Neural progenitor cell (in vitro differentiated cells): Measurements from ENCODE around the gene CUBN. TPM values are rescaled to one million over a fixed set of nuclear protein-coding genes. Genes with fewer than 3 reads are reported as not detected.

ENCODE experiments used
- DNase-seq: peaks from one replicate; pipeline ENCODE4 v3.0.0-alpha.2; 2016; ENCODE audit warnings: low spot score
- H2AFZ ChIP-seq: fragments of 200-600 bp; sonication (generic); replicated peaks from 2 replicates; pipeline ENCODE4 v1.6.1; 2016; ENCODE audit warnings: antibody characterized with exemption
- H3F3A ChIP-seq: fragments of 200-600 bp; sonication (generic); 2 replicates; pipeline ENCODE4 v1.6.1; 2016; ENCODE audit warnings: antibody characterized with exemption, low read depth
- H3K27ac ChIP-seq: fragments of 200-600 bp; sonication (generic); 2 replicates; pipeline ENCODE4 v1.5.1; 2016; ENCODE audit warnings: mild to moderate bottlenecking
- H3K27me3 ChIP-seq: fragments of 200-600 bp; sonication (generic); 2 replicates; pipeline ENCODE4 v1.6.1; 2016; ENCODE audit warnings: mild to moderate bottlenecking, moderate library complexity
- H3K36me3 ChIP-seq: fragments of 200-600 bp; sonication (generic); 2 replicates; pipeline ENCODE4 v1.5.1; 2016
- H3K4me1 ChIP-seq: fragments of 200-600 bp; sonication (generic); 2 replicates; pipeline ENCODE4 v1.6.1; 2016; ENCODE audit warnings: mixed run types
- H3K4me2 ChIP-seq: fragments of 200-600 bp; sonication (generic); 2 replicates; pipeline ENCODE4 v1.6.1; 2016
- H3K4me3 ChIP-seq: fragments of 200-600 bp; sonication (generic); 2 replicates; pipeline ENCODE4 v1.5.1; 2016
- H3K79me2 ChIP-seq: fragments of 200-600 bp; sonication (generic); 2 replicates; pipeline ENCODE4 v1.6.1; 2016; ENCODE audit warnings: low read depth
- H3K9ac ChIP-seq: fragments of 200-600 bp; sonication (generic); 2 replicates; pipeline ENCODE4 v1.6.1; 2016
- H3K9me3 ChIP-seq: fragments of 200-600 bp; sonication (generic); 2 replicates; pipeline ENCODE4 v1.5.1; 2016; ENCODE audit warnings: low read depth
- H4K20me1 ChIP-seq: fragments of 200-600 bp; sonication (generic); 2 replicates; pipeline ENCODE4 v1.6.1; 2016; ENCODE audit warnings: low read depth
- H3K27ac Mint-ChIP-seq: 3 replicates; pipeline ENCODE4 v1.8.0; 2021; ENCODE audit warnings: mixed read lengths
- H3K27me3 Mint-ChIP-seq: 2 replicates; pipeline ENCODE4 v1.8.0; 2022; ENCODE audit warnings: low read depth, mild to moderate bottlenecking, inconsistent platforms, moderate library complexity, mixed read lengths; ENCODE audit not compliant: insufficient read depth
- H3K36me3 Mint-ChIP-seq: 3 replicates; pipeline ENCODE4 v1.8.0; 2021; ENCODE audit warnings: mixed read lengths
- H3K4me1 Mint-ChIP-seq: 3 replicates; pipeline ENCODE4 v1.8.0; 2021; ENCODE audit warnings: mixed read lengths
- H3K4me3 Mint-ChIP-seq: 3 replicates; pipeline ENCODE4 v1.8.0; 2021; ENCODE audit warnings: mild to moderate bottlenecking, moderate library complexity, mixed read lengths
- H3K9me3 Mint-ChIP-seq: 3 replicates; pipeline ENCODE4 v1.8.0; 2020; ENCODE audit warnings: mixed read lengths
- EZH2 ChIP-seq: fragments of 200-600 bp; sonication (generic); IDR thresholded peaks from 2 replicates; pipeline ENCODE4 v1.6.1; 2017; ENCODE audit warnings: antibody characterized with exemption, mild to moderate bottlenecking, moderate library complexity
- EZH2phosphoT487 ChIP-seq: fragments of 200-600 bp; sonication (generic); IDR thresholded peaks from 2 replicates; pipeline ENCODE4 v1.6.1; 2017; ENCODE audit warnings: antibody characterized with exemption
- total RNA-seq: library from RNA; depleted of rRNA; stranded (reverse); fragments of >200 nt; gene quantifications from 2 replicates; pipeline ENCODE4 v1.2.3, GENCODE V29; 2015; ENCODE audit warnings: low replicate concordance
- TF ChIP-seq, protein P1 (sequence below): fragments of 200-600 bp; sonication (generic); IDR thresholded peaks from 2 replicates; pipeline ENCODE4 v1.5.1; 2017; ENCODE audit warnings: antibody characterized with exemption, mild to moderate bottlenecking

The CUBN gene
- total RNA-seq, 1 donor from 2014 or later = 2.2 TPM

DNA sequence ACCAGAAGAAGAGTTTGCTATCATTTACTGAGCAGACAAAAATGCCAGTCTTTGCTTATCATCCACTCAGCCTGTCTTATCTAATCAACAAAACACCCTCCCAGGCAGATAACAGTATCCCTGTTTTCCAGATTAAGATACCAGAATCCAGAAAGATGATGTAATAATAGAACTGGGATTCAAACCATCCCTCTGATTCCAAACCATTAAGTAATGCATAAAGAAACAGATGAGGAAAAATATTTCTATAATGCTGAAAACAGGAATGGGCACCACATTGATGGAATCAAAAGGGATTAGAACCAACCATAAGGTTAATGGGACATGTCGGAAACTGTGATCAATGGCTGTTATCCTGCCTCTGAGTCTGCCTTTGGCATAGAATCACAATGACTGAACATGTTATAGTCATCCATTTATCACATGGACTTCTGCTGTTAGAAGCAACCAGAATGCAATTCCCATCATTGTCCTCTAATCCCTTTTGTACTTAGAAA, 220.3 kb downstream of the CUBN start:
- peak overlapping the region; percentile 31 for H3K27ac Mint-ChIP-seq
- peaks cover 5% of the 10 kb centered on the region for H3K4me1 ChIP-seq
- H3K27me3 ChIP-seq = no peaks in the 10 kb centered on the region
- no peak overlapping the region for H3K4me2 ChIP-seq
- no peak overlapping the region for H3K4me3 ChIP-seq
- no peak overlapping the region for H3K27ac ChIP-seq
- H3F3A ChIP-seq = no peaks in the 10 kb centered on the region
- H3K9me3 Mint-ChIP-seq = peaks cover 5% of the 10 kb centered on the region
- peaks cover 34% of the 10 kb centered on the region for H3K4me1 Mint-ChIP-seq
- H3K36me3 Mint-ChIP-seq = peaks cover 15% of the 10 kb centered on the region
- H3K36me3 ChIP-seq = no peaks in the 10 kb centered on the region
- H4K20me1 ChIP-seq = no peaks in the 10 kb centered on the region
- no peak overlapping the region for H3K4me3 Mint-ChIP-seq
- TF ChIP-seq, protein P1, sequence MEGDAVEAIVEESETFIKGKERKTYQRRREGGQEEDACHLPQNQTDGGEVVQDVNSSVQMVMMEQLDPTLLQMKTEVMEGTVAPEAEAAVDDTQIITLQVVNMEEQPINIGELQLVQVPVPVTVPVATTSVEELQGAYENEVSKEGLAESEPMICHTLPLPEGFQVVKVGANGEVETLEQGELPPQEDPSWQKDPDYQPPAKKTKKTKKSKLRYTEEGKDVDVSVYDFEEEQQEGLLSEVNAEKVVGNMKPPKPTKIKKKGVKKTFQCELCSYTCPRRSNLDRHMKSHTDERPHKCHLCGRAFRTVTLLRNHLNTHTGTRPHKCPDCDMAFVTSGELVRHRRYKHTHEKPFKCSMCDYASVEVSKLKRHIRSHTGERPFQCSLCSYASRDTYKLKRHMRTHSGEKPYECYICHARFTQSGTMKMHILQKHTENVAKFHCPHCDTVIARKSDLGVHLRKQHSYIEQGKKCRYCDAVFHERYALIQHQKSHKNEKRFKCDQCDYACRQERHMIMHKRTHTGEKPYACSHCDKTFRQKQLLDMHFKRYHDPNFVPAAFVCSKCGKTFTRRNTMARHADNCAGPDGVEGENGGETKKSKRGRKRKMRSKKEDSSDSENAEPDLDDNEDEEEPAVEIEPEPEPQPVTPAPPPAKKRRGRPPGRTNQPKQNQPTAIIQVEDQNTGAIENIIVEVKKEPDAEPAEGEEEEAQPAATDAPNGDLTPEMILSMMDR = no peak
- TF ChIP-seq EZH2phosphoT487 (no peak), EZH2 (no peak)
- no peaks in the 10 kb centered on the region for H3K79me2 ChIP-seq
- H3K9me3 ChIP-seq = no peaks in the 10 kb centered on the region
- no peak for DNase-seq
- H3K9ac ChIP-seq = no peak overlapping the region
- no peaks in the 10 kb centered on the region for H3K27me3 Mint-ChIP-seq
- H2AFZ ChIP-seq = no peak overlapping the region

DNA sequence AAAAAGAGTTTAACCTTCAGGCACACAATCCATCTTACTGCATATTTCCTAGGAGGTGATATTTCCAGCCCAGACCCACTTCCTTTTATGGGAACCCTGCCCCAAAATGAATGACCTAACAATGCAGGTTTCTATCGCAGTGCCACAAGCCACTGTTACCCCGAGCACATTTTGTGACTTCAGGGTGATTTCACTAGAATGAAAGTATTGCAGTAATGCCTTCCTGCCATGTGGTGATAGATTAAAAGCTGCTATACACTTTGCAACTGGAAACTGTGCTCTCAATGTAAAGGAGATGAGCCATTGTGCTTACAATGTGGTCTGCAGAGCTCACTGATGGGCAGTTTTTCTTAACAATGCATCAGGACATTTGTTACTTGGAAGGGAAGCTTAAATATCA, 221.9 kb downstream of the CUBN start:
- no peaks in the 10 kb centered on the region for H3K79me2 ChIP-seq
- Mint-ChIP-seq H3K4me1 (peaks cover 23% of the 10 kb centered on the region), H3K4me3 (no peak overlapping the region), H3K27me3 (peaks cover 1% of the 10 kb centered on the region), H3K36me3 (peaks cover 9% of the 10 kb centered on the region), H3K27ac (peak overlapping the region; percentile 43), H3K9me3 (peaks cover 7% of the 10 kb centered on the region)
- H3K4me1 ChIP-seq = peaks cover 5% of the 10 kb centered on the region
- H3K36me3 ChIP-seq = no peaks in the 10 kb centered on the region
- no peaks in the 10 kb centered on the region for H3F3A ChIP-seq
- no peak overlapping the region for H3K27ac ChIP-seq
- no peaks in the 10 kb centered on the region for H3K27me3 ChIP-seq
- no peaks in the 10 kb centered on the region for H3K9me3 ChIP-seq
- H3K4me2 ChIP-seq = no peak overlapping the region
- no peak overlapping the region for H3K4me3 ChIP-seq
- no peak for DNase-seq
- H2AFZ ChIP-seq = peak overlapping the region; percentile 32
- H3K9ac ChIP-seq = no peak overlapping the region
- H4K20me1 ChIP-seq = no peaks in the 10 kb centered on the region
- TF ChIP-seq EZH2phosphoT487 (no peak), EZH2 (no peak)
- TF ChIP-seq, protein P1 = no peak

DNA sequence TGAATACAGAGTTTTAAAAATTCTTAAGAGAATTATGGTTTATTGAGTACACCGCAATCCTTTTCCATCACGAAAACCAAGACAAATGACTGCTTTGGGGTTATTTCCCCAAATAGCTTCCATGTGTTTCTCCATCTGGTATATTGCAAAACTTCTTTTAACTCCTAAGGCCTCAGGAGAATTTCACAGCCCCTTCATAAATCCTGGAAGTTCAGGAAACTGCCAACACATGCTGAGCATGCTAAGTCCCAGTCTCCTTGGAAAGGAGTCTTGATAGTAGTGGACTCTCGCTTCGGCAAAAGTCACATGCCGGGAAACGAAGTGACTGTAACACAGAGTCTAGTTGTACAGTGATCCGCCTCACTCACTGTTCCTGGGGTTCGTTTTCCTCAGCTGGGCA, 224.3 kb downstream of the CUBN start:
- H3K4me1 Mint-ChIP-seq = peaks cover 20% of the 10 kb centered on the region
- no peaks in the 10 kb centered on the region for H3F3A ChIP-seq
- H3K27ac Mint-ChIP-seq = no peak overlapping the region
- H2AFZ ChIP-seq = no peak overlapping the region
- no peak overlapping the region for H3K27ac ChIP-seq
- peaks cover 10% of the 10 kb centered on the region for H3K36me3 Mint-ChIP-seq
- H3K4me1 ChIP-seq = peaks cover 11% of the 10 kb centered on the region
- peaks cover 5% of the 10 kb centered on the region for H3K9me3 Mint-ChIP-seq
- H3K27me3 ChIP-seq = no peaks in the 10 kb centered on the region
- H3K79me2 ChIP-seq = no peaks in the 10 kb centered on the region
- no peaks in the 10 kb centered on the region for H4K20me1 ChIP-seq
- H3K9ac ChIP-seq = no peak overlapping the region
- H3K4me3 ChIP-seq = no peak overlapping the region
- no peak for DNase-seq
- H3K9me3 ChIP-seq = no peaks in the 10 kb centered on the region
- no peaks in the 10 kb centered on the region for H3K36me3 ChIP-seq
- TF ChIP-seq EZH2 (no peak), EZH2phosphoT487 (no peak)
- TF ChIP-seq, protein P1 = no peak
- no peak overlapping the region for H3K4me2 ChIP-seq
- no peak overlapping the region for H3K4me3 Mint-ChIP-seq
- peaks cover 2% of the 10 kb centered on the region for H3K27me3 Mint-ChIP-seq
